Occipital lobe (tissue), 2 donors: Measurements from ENCODE around the gene ZNF664. TPM values are rescaled to one million over a fixed set of nuclear protein-coding genes. Genes with fewer than 3 reads are reported as not detected.

Experiments used
- DNase-seq: peaks from one replicate; lab custom pipeline; 2025; lab: John Stamatoyannopoulos, UW
- total RNA-seq: library from RNA; depleted of rRNA; stranded (reverse); fragments of >200 nt; gene quantifications from one replicate; pipeline ENCODE4 v1.2.3, GENCODE V29; 2014

ZNF664 gene
- total RNA-seq, 1 donor from 2014 or later, result 67.5 TPM

DNA sequence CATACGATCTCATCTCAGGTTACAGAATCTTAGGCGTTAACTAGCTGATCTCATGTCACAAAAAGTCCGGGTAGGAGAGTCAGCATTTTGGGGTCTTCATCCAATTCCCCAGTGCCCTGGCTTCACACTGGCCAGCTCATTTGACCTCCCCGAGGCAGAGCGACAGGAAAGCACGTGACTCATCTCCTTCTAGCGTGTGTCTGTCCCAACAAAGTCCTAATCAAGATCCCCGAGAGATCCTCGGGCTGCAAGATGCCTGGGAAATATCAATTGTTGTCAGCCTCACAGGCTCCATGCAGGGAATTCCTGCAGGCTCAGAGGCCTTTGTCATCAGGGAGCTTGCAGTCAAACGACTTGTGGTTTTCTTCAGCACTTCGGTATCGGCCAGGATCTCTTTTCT lies 57.5 kb downstream of the ZNF664 start:
- DNase-seq, result no peak

- no peak for DNase-seq
Observed at GRCh38 chr12:124031058-124031457, 58.0 kb downstream of the ZNF664 start.

DNA sequence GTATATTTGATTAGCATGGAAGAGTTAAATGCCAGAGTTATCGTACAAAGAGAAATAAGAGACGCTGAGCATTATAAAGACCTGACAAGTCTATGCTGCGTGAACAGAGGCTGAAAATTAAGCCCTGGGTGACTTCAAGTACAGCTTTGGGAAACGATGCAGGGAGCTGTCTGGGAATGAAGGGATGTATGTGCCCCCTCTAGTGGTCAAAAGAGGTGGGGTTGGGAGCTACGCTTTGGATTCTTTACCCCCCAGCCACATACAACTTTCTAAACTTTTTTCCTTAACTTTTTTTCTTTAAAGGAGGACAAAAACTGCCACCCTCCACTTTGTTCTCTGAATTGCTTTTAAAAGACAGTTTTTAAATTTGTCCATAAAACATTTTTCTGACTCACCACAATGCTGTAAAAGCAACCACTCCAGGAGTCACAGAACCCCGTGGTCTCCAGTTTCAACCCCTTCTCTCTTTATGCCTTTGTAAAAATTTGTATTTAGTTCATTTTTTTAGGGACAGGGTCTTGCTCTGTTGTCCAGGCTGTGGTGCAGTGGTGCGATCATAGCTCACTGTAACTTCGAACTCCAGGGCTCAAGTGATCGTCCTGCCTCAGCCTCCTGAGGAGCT lies 59.4 kb downstream of the ZNF664 start:
- DNase-seq, result no peak

DNA sequence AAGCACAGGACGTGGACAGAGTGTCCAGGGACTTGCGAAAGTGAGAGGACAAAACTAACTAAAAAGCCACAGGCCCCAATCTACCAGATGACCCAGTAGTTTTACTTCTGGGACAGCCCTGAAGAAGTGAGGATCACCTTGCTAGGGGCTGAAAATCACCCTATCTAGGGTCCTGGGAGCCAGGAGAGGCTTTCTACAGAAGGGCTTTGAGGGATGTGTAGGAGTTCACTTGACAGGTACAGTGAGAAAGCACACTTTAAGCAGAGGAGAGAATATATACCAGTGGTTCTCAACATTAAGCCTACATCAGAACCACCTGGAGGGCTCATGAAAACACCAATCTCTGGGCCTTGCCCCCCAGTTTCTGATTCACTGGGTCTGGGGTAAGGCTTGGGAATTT lies 60.8 kb downstream of the ZNF664 start:
- no peak for DNase-seq

GRCh38 chr12:124034297-124034696 lies 61.3 kb downstream of the ZNF664 start:
- DNase-seq, result no peak

GRCh38 chr12:124035163-124035562 lies 62.1 kb downstream of the ZNF664 start:
- DNase-seq, result no peak

DNA sequence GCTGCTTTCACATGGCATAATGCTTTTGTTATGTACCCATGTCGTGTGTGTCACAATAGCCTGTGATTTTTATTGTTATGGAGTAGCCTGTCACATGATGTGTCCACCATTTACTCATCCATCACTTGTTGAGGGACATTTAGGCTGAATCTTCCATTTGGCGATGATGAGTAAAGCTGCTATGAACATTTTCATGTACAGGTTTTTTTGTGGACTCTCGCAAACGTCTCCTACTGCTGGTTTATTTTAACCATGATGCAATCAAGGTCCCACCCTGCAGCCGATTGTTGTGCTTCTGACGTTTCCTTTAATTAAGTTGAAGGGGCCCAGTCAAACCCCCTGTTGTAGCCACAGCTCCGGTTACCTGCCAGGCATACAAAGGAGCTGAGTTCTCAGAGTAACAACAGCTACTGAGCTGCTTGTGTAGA lies 63.2 kb downstream of the ZNF664 start:
- DNase-seq, result no peak

- DNase-seq, result peak; percentile 13
Observed at GRCh38 chr12:124036657-124037109, 63.7 kb downstream of the ZNF664 start.

- no peak for DNase-seq
Observed at GRCh38 chr12:124037331-124037730, 64.3 kb downstream of the ZNF664 start.

- no peak for DNase-seq
Observed at GRCh38 chr12:124039276-124039675, 66.3 kb downstream of the ZNF664 start.

DNA sequence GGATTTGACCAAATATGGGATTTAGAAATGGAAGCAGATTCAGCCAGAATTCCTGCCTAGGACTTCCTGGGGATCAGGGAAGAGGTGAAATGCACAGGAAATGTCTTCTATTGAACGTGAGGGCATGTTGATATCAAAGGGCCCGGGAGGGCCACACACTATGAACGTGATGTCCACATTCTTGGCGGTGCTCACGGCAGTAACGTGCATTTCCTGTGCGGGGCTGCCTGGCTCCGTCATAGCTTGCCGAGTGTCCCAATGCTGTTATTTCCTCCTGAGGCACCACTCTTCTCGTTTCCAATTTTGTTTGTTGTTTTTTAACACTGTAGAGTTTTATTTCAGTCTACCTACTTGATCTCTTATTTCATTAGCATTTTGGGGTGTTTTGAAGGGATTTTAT lies 67.3 kb downstream of the ZNF664 start:
- no peak for DNase-seq

- no peak for DNase-seq
Observed at GRCh38 chr12:124040737-124041136, 67.7 kb downstream of the ZNF664 start.

DNA sequence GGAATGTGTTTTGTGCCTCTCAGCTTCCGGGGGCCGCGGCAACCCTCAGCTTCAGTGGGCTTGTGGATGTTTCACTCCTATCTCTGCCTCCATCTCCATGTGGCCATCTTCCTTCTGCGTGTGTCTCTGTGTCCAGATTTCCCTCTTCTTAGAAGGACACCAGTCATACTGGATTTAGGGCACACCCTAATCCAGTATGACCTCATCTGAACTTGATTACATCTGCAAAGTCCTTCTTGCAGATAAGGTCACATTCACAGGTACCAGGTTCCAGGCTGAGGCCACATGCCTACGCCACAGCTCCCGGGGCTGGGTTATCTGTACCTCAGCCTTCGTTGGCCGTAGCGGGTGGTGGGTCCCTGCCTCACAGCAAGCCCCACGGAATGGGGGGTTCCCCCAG lies 68.9 kb downstream of the ZNF664 start:
- DNase-seq, result no peak

GRCh38 chr12:124044021-124044420 lies 71.0 kb downstream of the ZNF664 start:
- DNase-seq, result no peak

- no peak for DNase-seq
Observed at GRCh38 chr12:124044809-124045321, 71.8 kb downstream of the ZNF664 start.

GRCh38 chr12:124045671-124046455 lies 72.8 kb downstream of the ZNF664 start:
- peak; percentile 28 for DNase-seq

DNA sequence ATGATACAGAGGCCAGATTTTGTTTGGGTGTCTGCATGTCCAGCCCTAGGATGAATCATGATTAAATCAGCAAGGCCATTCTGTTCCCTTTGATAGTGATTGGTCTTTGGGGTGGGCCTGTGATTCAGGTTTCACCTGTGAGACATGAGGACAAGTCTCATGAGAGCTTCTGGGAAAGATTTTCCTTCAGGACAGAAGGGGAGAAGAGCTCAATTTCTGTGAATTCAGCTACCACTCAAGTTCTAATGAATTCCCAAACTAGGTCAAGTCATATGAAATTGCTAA lies 73.4 kb downstream of the ZNF664 start:
- no peak for DNase-seq

- DNase-seq, result no peak
Observed at GRCh38 chr12:124047045-124047566, 74.1 kb downstream of the ZNF664 start.

- no peak for DNase-seq
Observed at GRCh38 chr12:124049451-124050094, 76.6 kb downstream of the ZNF664 start.

DNA sequence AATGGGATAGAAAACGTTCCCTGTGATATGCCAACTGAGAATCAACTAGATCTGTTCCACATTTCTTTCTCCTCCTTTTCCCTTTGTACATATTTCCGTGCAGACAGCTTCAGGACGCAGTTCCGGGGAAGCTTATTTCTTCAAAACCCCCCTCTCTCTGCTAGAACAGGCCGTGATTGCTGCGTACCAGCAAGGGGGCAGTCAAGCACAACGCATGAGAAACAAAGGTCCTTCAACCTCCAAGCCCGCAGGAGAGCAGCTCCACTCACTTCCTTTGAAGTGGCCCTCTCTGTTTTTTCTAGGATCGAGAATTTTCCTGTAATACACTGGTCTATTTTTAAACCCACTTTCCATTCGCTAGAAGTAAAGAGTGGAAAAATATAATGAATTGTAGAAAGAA lies 80.8 kb downstream of the ZNF664 start:
- DNase-seq, result peak; percentile 22

GRCh38 chr12:124055066-124055465 lies 82.1 kb downstream of the ZNF664 start:
- DNase-seq, result no peak

GRCh38 chr12:124057691-124058090 lies 84.7 kb downstream of the ZNF664 start:
- DNase-seq, result no peak
